GM18909 (cell line): Measurements from ENCODE around the gene NRG3.
"Not testable (repeated sequence)": the region's sequence is repeated elsewhere in the genome, so short reads cannot be mapped to it uniquely, and the experiment has no call there.

Experiments used
- ATAC-seq: cut with Tn5 transposase; IDR thresholded peaks from one replicate; pipeline ENCODE4 v1.9.1; 2021; ENCODE audit warnings: mild to moderate bottlenecking; ENCODE audit not compliant: unreplicated experiment, poor library complexity

NRG3 gene

DNA sequence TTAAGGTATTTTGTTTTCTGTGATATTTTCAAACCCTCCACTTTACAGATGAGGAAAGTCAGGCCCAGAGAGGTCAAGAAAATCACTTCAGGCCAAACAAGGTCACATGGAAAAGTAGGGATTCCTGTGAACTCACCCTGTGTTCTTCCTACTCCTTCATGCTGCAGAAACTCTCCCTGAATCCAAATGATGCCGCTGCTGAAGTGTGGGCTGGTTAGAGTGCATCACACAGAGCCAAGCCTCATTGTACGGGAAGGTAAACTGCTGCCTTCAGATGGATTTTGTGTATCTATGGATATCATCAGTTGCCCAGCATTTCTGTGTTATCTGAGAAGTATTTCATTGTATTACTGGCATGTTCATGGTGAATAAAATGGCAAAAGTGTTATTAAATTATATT, 75.4 kb downstream of the NRG3 start:
- ATAC-seq, result no peak

DNA sequence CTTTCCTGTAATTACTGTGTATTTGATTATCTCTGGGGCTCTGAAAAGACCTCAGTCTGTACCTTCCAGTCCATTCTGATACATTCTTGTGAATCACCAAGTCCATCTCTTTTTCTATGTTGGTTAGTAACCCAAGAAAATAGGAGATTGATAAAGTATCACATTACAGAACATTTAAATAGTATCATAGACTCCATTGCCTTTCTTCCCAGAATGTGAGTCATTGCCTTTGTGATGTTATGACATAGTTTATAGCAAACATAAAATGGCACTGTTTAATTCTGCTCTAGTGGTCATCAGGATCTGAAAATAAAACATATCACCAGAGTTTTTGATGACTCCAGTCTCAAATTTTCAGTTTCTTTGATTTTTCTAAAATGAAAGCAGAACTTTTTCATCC, 78.4 kb downstream of the NRG3 start:
- no peak for ATAC-seq

DNA sequence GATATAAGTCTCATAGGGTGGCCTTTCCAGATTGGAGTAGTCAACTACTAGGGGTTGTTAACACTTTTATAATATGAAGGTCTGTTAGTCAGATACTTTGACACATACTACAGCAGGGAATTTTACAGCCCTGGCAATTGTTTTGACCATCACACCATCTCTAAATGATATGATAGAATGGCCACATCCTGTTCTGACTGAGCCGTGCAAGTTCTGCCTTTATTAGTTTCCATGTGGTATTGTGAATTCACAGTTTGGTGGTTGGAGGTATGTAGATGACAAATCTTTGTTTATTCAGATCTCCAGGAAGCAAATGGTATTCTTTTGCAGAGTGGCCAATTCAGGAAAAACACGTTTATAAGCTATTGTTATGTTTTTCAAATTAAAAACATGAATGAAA, 83.0 kb downstream of the NRG3 start:
- no peak for ATAC-seq

DNA sequence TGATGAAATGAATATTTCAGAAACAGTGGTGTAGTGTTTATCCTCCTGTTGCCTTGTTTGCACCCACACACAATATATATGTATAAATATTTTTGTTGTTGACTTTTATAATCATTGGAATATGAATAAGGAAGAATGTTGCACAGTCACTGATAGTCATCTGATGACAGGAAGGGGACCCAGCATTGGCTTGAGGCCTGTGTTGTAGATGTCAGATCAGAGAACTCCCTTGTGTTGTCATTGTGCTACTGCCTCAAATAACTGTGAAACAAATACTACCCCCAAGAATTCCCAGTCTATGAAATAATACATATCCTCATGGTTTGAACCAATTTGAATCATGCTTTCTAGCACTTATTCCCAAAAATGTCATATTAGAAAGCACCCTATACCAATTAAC, 84.0 kb downstream of the NRG3 start:
- ATAC-seq, result no peak

DNA sequence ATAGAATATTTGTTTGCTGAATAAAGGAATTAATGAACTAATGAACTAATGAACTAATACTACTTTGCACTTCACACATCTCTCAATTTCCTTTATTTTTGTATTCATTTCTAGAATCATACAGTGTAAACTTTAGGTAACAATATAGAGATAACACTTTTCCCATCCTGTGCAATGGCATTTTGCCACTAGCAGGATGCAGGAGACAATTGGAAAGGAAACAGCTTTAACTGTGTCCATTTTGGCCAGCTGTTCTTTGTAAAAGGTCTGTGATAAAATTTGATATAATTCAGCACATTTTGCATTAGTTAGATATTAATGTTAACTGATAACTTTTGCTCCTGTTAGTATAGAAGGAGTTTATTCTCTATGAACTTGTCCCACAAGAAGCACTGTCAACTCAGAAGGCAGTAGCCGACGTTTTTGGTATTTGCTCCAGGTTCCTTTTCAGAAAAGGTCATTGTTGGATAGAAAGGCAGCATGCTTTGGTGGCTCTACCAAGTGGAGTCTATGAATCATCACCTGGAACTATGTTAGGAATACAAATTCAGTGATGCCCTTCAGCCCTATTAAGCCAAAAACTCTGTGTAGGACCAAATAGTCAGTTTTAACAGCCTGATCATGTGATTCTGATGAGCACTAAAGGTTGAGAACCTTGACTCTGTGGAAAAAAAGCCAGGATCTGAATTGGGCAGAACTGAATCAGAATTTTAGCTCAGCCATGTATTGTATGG, 86.6 kb downstream of the NRG3 start:
- ATAC-seq, result no peak

DNA sequence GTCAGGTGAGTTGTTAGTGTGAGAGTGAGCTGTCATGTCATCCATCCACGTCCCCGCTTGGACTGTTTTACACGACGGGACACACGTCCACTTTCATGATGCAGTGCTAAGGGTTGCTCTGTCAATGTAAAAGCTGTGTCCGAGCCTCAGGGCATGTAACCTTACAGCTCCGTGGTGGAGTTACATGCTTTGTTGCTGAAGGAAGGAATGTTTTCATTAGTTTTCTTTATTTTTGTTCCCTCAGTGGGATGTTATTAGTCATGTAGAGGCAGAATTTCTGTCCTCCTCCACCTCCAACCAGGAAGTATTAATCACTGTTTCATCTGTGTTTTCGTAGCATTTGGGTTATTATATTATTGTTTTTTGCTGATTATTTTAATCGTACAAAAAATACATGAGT, 88.6 kb downstream of the NRG3 start:
- ATAC-seq, result no peak

DNA sequence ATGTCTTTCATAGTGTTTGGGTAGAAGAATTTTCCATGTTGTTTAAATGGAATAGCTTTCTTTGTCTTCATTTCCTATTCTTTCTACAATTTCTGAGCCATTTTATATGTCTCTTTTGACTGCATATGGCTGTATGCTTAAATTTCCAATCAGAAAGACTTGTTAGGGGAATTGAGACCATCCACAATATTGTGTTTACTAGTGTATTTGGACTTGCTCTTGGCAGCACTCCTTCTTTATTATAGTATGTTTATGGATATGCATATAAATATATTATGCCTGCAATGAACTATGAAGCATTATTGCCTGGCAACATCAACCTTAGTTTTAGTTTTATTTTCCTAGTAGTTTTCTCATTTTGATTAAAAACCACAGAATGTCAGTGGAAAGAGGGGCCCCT, 92.7 kb downstream of the NRG3 start:
- ATAC-seq, result no peak

DNA sequence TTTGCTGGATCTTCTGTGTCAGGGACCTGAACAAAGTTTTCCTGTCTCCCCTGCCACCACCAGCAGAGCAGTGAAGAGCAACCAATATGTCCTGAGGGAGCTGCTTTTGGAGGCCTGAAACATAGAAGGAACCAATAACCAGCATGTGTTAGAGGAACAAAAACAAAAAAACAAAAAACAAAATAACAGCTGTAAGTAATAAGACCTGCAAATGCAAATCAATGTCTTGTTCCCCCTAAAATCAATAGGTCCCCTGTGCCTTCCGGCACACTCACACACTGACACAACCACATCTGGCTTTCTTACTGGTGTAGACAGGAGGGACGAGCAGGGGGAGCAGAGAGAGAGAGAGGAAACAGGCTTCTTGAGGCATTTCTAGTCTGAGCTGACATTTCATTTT, 94.1 kb downstream of the NRG3 start:
- ATAC-seq, result no peak

DNA sequence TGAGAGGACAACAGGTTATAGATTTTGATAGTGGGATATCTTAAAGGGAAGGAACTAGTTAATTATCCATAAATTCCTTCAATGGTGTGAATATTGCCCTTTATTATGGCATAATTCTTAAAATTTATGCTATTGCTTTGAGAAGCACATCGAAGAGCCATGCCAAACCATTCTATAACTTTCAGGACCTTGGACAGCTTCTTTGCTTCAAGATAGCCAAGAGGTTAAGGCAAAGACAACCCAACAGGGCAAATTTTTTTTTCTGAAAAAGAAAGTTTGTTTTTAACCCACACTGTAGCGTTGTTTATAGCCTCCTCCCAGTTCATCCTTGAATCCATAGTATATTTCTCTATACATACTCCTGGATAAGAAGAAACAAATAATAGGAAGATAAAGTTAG, 103.2 kb downstream of the NRG3 start:
- ATAC-seq, result no peak

DNA sequence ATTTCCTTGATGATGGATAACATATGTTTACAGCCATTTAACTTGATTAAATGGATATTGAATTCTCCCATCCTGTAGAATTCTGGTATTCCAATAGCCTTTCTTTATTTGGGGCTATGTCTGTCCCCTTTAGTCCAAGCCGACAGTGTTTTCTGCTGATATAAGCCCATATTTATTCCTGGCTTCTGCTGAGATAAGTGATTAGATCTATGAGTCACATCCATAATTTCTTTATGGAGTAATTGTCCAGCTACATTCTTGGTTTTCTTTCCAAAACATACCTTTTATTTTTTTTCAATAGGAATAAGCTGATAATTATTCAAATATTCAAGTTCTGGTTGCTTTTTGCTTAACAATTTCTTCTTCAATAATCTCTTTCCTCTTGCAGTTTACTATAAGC, 106.7 kb downstream of the NRG3 start:
- ATAC-seq, result no peak

DNA sequence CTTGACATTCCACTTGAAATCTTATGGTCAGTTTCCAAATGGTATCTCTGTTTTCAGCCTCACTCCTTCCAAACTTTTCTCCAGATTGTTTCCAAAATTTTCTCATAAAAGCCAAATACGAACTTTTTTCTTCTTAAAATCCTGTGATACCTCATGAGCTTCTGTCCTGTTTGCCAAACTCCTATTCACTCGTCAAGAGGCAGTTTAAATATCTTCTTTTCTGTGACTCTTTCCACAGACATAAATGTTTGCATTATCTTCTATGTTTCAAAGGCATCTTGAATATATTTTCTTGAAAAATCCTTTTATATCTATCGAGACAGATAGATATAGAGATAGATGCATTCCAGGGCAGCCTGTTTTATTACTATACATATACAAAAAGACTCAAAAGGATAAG, 109.4 kb downstream of the NRG3 start:
- ATAC-seq, result no peak

DNA sequence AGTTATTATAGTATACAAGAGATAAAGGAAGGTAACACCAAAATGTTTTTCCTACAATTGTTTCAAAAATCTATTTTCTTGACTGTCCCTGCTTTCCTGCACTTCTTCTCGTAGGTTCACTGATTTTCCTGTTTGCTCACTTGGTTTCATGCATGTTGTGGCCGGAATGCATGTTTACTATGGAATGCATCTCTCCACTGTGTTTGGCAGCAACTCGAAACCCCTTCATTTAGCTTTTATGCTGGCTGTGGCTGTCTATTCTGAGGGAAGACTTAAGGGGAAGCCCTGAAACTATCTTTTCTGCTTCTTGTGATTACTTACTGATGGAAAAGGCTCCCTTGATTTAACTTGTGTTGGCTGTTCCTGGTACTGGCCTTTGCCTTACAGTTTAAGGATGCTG, 120.3 kb downstream of the NRG3 start:
- ATAC-seq, result no peak

DNA sequence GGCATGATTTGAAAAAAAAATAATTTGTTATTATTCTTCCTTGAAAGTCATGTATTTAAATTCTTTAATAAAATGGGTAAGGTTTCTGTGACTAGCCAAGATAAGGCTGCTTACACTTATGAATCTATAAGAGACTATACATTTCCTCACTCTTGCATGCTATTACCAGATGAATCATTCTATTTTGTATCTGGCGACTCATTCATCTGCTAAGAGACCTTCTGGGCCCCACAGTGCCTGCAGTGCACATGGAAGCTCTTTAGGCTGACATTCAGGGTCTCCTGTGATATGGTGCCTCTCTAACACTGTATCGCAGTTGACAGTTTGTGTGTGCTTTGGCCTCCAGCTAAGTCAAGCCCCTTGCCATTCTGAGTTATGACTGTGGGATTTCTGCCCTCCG, 121.9 kb downstream of the NRG3 start:
- ATAC-seq, result no peak

DNA sequence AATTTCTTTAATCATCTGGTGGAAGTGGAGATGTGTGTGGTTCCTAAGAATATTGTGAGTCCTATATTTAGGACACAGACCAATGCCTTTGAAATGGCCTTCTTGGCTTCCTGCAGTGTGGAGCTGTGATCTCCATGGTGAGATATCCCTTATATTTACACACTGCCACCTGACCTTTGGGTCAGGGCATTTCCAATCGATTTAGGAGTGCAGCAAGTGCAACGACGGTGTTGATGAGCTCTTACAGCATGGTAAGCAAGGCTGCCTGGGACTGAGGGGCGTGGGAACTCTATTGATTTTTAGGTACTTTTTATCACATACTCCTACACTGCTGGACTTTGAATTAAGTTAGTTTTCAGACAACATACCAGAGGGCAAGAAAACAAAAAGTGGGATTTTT, 146.0 kb downstream of the NRG3 start:
- ATAC-seq, result no peak

DNA sequence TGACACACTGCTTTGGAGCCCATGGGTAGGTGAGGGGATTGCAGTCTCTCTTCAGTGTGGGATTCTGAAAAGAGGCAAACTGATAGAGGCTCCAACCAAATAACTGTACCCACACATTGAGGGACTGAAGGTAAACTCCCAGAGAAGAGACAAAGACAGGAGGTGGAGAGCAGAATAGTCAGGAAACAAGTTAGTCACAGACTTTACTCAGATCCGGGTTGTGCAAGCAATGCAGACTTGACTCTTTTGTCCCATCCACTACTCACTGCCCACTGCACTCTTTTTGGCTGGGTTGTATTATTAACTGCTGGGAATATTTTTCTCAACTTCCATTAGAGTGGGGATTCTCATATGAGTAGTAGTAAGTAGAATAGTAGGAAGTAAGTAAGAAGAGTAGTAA, 152.7 kb downstream of the NRG3 start:
- no peak for ATAC-seq

DNA sequence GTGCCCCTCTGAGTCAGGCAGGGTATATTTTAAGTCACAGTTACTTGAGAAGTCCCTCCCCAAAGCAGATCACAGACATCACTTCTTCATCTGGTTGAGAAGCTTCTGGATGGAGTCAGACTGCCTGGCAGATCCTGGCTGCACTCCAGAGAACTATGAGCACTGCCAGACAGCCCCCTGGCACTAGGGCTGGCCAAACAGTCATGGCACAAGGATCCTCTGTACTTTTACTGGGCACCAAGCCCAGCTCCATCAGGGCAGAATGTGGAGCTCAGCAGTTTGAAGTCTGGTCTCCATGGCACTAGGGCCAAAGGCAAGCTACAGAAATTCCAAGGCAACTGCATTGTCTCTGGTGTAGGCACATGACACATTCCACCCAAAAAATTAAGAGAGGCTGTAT, 162.1 kb downstream of the NRG3 start:
- no peak for ATAC-seq

DNA sequence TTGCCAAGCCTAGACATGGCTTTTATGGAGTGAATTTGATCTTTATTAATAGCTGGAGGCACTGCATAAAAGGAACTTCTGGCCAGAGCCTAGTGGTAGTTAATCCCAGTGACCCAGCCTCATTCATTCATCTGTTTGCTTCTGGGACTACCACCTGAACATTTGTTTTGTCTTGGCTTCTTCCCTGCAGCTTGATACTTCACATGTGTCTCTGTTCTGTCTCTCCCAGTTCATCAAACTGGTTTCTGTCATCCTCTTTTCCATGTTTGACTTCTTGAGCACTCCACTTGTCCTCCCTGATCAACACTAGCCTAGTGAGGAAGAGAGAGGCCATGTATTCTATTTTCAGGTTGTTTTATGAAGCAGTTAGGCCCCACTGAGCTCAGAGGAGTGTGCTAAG, 163.6 kb downstream of the NRG3 start:
- no peak for ATAC-seq

DNA sequence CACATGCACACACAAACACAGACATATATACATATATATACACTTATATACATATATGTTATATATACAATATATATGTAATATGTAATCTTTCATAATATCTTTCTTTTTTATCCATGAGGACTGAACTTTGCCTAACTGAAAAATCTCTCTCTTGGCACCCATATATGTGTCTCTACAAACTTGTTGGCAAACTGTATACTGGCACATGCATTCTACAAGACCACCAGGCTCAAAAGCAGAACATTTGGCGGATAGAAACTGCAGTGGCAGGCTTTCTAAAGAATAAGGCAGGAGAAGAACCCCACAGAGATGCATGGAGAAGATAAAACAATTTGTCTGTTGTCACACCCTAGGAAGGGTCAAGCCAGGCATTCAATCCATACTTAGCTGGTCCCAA, 165.3 kb downstream of the NRG3 start:
- no peak for ATAC-seq

DNA sequence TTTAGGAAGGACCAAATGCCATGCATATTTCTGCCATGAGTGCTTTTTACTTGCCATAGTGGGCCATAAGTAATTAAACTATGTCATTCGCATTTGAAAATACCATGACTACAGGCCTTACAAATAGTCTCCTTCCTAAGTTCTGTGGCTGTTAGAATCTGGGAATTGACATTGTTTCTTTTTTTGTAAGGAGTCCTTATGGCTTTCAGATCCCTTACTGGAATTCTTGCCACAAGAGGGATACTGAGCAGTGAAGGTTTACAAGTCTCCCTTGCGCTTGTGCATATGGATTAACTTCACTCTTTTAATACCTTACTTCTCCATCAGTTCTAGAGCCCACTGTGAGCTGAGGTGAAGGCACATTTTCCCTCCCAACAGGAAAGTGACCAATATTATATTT, 166.0 kb downstream of the NRG3 start:
- ATAC-seq, result no peak

DNA sequence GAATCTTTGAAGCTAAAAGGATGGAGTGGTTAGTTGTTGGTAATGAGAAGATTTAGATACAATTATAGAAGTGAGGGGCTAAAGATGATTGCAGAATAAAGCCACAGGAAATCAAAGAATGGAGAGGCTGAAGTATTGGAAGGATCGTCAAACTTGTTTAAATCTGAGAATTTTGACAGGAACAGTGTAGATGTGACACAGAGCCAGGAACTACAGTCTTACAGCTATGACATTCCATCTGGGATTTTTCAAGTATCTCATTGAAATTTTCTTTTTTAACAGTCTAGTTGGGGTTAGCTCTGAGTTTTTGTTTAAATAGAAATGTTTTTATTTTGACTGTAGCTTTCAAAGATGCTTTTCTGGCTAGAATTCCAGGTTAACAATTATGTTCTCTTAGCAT, 181.4 kb downstream of the NRG3 start:
- ATAC-seq, result no peak

DNA sequence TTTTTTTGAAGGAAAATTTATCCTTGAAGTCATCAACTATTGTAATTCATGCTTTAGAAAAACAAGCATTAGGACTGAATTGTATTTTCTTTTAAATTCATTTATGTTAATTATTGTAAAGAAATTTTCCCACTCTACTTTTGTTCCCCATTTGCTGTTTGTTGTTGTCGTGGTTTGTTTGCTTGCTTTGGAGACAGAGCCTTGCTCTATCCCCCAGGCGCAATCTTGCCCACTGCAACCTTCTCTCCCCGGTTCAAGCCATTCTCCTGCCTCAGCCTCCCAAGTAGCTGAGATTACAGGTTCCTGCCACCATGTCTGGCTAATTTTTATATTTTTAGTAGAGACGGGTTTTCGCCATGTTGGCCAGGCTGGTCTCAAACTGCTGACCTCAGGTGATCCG, 192.2 kb downstream of the NRG3 start:
- ATAC-seq, result not testable (repeated sequence)

DNA sequence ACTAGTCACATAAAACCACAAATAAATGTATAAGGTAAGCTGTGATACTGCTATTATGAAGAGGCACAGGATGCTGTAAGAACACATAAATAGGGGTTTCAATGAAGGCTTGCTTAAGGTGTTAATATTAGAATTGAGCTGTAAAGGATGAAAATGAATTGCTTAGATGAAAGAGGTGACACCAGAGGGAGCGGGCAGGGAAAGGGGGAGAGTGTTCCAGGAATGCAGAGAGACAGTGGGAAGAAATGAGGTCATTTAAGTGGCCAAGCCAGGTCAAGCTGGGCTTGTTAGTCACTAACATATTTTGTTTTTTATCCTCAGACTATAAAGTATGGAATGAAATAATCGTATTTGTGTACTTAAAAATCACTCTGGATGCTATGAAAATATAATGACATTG, 193.5 kb downstream of the NRG3 start:
- no peak for ATAC-seq

DNA sequence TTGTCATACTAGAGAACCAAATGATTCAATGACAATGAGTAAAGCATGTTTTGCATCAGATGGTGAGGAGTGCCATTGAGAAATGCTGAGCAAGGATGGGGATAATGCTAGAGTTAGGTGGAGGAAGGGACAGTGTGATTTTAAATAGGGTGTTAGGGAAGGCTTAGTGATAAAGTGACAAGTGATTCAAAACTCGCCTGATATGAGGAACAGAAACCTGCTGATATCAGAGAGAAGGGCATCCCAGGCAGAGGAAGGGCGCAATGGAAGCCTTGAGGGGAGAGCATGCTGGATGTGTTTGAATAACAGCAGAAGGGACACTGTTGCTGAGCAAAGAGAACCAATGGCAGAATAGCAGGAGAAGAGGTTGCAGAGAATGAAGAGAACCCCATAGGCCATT, 196.2 kb downstream of the NRG3 start:
- ATAC-seq, result no peak
